Left lung (tissue), 10 donors: Measurements from ENCODE around the gene C6orf120. TPM values are rescaled to one million over a fixed set of nuclear protein-coding genes. Genes with fewer than 3 reads are reported as not detected.

Experiments used
- ATAC-seq: fragments of 200-7000 bp; cut with Tn5 transposase; one replicate; pipeline ENCODE4 v1.9.1; 2020; ENCODE audit warnings: moderate library complexity
- DNase-seq, 4 donors: peaks; one replicate each; pipeline ENCODE4 v3.0.0-alpha.2; 2013 to 2020
- H3K27ac ChIP-seq, 2 donors: fragments of 200-600 bp; sonication (generic) in 1 of 2; one replicate each; pipeline versions ENCODE4 v1.5.0 to v1.8.0; 2020 to 2021
- H3K27me3 ChIP-seq, 2 donors: fragments of 200-600 bp; sonication (generic) in 1 of 2; one replicate each; pipeline versions ENCODE4 v1.5.0 to v1.8.0; 2020 to 2021
- H3K36me3 ChIP-seq, 2 donors: fragments of 200-600 bp; sonication (generic) in 1 of 2; one replicate each; pipeline versions ENCODE4 v1.5.0 to v1.8.0; 2020 to 2021
- H3K4me1 ChIP-seq, 2 donors: fragments of 200-600 bp; one replicate each; pipeline ENCODE4 v1.8.0; 2021
- H3K4me3 ChIP-seq, 2 donors: fragments of 200-600 bp; sonication (generic) in 1 of 2; one replicate each; pipeline versions ENCODE4 v1.5.0 to v1.8.0; 2020 to 2021; ENCODE audit warnings: mild to moderate bottlenecking in 1 of 2
- H3K9me3 ChIP-seq, 2 donors: fragments of 200-600 bp; sonication (generic) in 1 of 2; one replicate each; pipeline versions ENCODE4 v1.5.0 to v1.8.0; 2020 to 2021
- intact Hi-C, 2 donors: fragments of 100-400 bp; cut with DNase I; formaldehyde crosslinking; loops; one replicate each; pipeline versions ENCODE4 v1.11.2 to v1.14.2; 2022
- polyA plus RNA-seq, 6 donors: library from polyadenylated mRNA; unstranded; fragments of 120-200 nt; gene quantifications; one replicate each; pipeline ENCODE4 v1.2.1, GENCODE V29; 2013; ENCODE audit not compliant: insufficient read length in 6 of 6
- total RNA-seq, 2 donors: library from RNA; stranded (reverse); fragmentation: NEBNext Ultra II Directional; extraction: Animal tissue kit (Norgen Biotek cat#: 25700); gene quantifications; one replicate each; pipeline ENCODE4 v1.2.1, GENCODE V29; 2021
- TF ChIP-seq, protein P1 (sequence below), 2 donors: fragments of 200-600 bp; sonication (generic) in 1 of 2; IDR thresholded peaks; one replicate each; pipeline versions ENCODE4 v1.5.0 to v1.8.0; 2021; ENCODE audit warnings: antibody characterized with exemption in 2 of 2
- donor health status: DM: no; HTN: yes; CAD: no.
- donor health status: DM: no; HTN: no; CAD: no.

C6orf120 gene
- total and polyA plus RNA-seq, 8 donors, result 24.4 to 28.8 (median 26.3) TPM

DNA sequence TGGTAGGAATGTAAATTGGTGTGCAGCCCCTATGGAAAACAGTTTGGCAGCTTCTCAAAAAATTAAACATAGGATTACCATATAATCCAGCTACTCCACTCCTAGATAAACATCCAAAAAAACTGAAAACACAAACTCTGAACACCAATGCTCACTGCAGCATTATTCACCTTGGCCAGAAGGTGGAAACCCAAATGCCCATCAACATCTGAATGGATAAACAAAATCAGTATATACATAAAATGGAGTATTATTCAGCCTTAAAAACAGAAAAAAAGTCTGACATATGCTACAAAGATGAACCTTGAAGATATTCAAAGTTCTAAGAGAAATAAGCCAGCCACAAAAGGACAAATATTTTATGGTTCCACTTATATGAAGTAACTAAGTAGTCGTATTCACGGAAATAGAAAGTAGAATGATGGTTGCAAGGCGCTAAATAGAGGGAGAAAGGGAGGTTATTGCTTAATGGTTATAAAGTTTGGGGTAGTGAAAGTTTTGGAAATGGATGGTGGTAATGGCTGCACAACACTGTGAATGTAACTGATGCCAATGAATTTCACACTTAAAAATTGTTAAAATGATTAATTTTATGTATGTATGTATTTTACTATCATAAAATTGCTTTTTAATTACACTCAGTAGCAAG lies 18.4 kb downstream of the C6orf120 start:
- intact Hi-C loops, result no loop called here
- ATAC-seq, result no peak
- H3K27me3 ChIP-seq, result peaks cover 0 to 6% of the 10 kb centered on the region in 2 donors
- no peak for DNase-seq
- no peak overlapping the region for H3K4me3 ChIP-seq
- no peak overlapping the region for H3K27ac ChIP-seq
- H3K4me1 ChIP-seq, result peaks cover 4 to 30% of the 10 kb centered on the region in 2 donors
- H3K9me3 ChIP-seq, result no peaks in the 10 kb centered on the region
- TF ChIP-seq, protein P1, sequence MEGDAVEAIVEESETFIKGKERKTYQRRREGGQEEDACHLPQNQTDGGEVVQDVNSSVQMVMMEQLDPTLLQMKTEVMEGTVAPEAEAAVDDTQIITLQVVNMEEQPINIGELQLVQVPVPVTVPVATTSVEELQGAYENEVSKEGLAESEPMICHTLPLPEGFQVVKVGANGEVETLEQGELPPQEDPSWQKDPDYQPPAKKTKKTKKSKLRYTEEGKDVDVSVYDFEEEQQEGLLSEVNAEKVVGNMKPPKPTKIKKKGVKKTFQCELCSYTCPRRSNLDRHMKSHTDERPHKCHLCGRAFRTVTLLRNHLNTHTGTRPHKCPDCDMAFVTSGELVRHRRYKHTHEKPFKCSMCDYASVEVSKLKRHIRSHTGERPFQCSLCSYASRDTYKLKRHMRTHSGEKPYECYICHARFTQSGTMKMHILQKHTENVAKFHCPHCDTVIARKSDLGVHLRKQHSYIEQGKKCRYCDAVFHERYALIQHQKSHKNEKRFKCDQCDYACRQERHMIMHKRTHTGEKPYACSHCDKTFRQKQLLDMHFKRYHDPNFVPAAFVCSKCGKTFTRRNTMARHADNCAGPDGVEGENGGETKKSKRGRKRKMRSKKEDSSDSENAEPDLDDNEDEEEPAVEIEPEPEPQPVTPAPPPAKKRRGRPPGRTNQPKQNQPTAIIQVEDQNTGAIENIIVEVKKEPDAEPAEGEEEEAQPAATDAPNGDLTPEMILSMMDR (IDR thresholded peaks at IDR 0.05), result no peak
- H3K36me3 ChIP-seq, result peaks cover 0 to 11% of the 10 kb centered on the region in 2 donors

DNA sequence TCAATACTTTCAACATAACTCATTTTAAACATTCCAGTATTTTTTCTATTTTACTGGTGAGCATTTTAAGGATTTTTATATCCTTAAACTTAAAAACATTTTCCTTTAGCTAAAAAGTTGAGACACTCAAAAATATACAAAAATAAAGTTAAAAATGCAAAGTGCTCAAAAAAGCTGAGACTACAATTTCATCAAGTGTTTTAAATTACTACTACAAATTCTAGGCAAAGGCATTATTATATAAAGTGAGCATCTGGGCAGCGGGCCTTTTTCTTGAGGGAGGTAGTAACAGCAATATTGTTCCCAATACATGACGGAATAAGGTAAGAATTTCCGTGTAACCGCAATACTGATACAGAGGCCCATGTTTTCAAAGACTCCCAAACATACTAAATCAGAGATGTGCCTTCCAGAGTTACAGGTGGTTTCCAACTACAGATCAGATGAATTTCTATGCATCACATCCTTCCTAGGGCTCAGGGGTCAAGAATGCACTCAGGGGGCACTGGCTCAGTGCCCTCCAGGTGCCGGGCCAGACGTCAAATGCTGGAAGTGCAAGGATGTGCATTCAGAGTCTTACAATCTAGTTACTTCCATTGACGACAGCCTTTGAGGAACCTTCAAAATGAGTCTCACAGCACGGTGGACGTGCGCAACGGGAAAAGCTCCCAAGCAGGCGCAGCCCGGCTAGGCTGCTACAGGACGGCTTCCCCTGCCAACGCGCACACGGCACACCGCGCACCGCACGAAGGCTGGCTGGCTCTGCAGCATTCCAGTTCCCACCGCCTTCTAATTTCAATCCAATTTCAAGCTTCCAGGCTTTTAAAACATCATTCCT lies 20.7 kb downstream of the C6orf120 start:
- intact Hi-C loops, result no loop called here
- peak in 3 of 4 donors; percentile 51 to 82 (median 58) for DNase-seq
- ATAC-seq, result peak; percentile 71

DNA sequence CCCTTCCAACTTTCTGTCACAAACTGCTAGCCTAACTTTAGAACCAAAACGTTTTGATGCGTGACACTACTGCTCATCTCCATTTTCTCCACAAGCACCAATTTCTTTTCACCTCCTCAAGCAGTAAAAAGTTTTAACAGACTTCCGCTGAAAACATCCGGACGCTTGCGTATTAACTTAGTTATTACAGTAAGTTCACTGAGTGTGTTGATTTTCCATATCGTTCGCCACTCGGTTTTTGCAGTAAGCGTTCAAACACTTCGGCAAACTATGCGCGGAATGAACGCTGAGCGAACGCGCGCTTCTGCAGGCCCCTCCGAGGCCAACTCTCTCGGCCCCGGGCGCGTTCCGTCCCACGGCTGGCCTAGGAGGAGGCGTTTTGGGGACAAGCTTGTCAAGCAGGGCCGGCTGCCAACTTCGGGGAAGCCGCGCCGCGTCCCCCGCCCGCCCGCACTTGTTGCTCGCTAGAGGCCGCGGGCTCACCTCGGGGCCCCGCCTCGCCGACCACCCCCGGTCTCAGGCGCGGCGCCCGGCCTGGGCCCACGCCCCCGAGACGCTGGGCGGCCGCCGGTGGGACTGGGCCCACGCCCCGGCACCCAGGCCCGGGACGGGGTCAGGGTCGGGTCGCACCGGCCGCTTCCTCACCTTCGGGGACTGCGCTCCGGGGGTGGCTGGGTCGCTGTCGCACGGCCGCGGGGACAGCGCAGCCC lies 21.4 kb downstream of the C6orf120 start:
- ATAC-seq, result peak; percentile 58
- intact Hi-C loops, result no loop called here
- peaks cover 4 to 36% of the 10 kb centered on the region in 2 donors for H3K4me1 ChIP-seq
- no peaks in the 10 kb centered on the region for H3K36me3 ChIP-seq
- no peaks in the 10 kb centered on the region for H3K9me3 ChIP-seq
- peak; percentile 73 to 91 (median 79) for DNase-seq
- H3K27me3 ChIP-seq, result peaks cover 0 to 6% of the 10 kb centered on the region in 2 donors
- H3K27ac ChIP-seq, result peak overlapping the region; percentile 84 to 86
- TF ChIP-seq, protein P1 (IDR thresholded peaks at IDR 0.05), result no peak
- peak overlapping the region; percentile 52 to 64 for H3K4me3 ChIP-seq

More for the DNA sequence above, 20.7 kb downstream of the C6orf120 start:
- H3K27me3 ChIP-seq, result peaks cover 0 to 6% of the 10 kb centered on the region in 2 donors
- H3K36me3 ChIP-seq, result no peaks in the 10 kb centered on the region
- H3K4me1 ChIP-seq, result peaks cover 4 to 36% of the 10 kb centered on the region in 2 donors
- H3K27ac ChIP-seq, result peak overlapping the region; percentile 84 to 86
- TF ChIP-seq, protein P1 (IDR thresholded peaks at IDR 0.05), result no peak
- peak overlapping the region; percentile 52 to 64 for H3K4me3 ChIP-seq
- H3K9me3 ChIP-seq, result no peaks in the 10 kb centered on the region

DNA sequence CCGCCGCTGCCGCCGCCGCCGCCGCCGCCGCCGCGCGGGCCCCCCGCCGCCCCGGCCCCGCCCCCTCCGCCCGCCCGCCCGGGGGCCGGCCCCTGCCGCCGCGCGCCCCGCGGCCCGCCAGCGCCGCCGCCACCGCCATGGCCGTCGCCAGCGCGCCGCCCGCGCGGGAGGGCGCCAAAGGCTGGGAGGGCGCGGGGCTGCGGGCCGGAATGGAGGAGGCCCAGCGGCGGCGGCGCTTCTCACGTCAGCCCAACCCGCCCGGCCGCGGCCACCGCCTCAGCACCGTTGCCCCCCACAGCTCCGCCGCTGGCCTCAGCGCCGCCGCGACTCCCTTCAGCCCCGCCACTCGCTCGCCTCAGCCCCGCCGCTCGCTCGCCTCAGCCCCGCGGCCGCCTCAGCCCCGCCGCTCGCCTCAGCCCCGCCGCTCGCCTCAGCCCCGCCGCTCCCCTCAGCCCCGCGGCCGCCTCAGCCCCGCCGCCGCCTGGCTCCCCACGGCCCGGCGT lies 22.1 kb downstream of the C6orf120 start:
- ATAC-seq (peak; percentile 3), DNase-seq (peak; percentile 29 to 83 (median 36))
- Histone ChIP-seq H3K4me1 (peaks cover 4 to 36% of the 10 kb centered on the region in 2 donors), H3K9me3 (no peaks in the 10 kb centered on the region), H3K27ac (peak overlapping the region; percentile 78 to 84), H3K4me3 (peak overlapping the region; percentile 21 to 64), H3K36me3 (no peaks in the 10 kb centered on the region), H3K27me3 (peaks cover 0 to 6% of the 10 kb centered on the region in 2 donors)
- intact Hi-C loops, result no loop called here
- TF ChIP-seq, protein P1 (IDR thresholded peaks at IDR 0.05), result no peak
